GM20000 (cell line): Measurements from ENCODE around the gene GPATCH4.
A peak's percentile ranks its signal among the peaks of the same experiment; 100 is the strongest.

Experiments
- DNase-seq: peaks from one replicate; pipeline ENCODE4 v3.0.0; 2012; ENCODE audit warnings: low spot score
- CTCF ChIP-seq: IDR thresholded peaks from 2 replicates; pipeline ENCODE4 v1.5.1; 2012; ENCODE audit warnings: mild to moderate bottlenecking, control low read depth; ENCODE audit errors: extremely low read depth, missing control alignments

Gene GPATCH4

GRCh38 chr1:156644640-156645039 is 43.4 kb upstream of the GPATCH4 start:
- no peak for TF ChIP-seq CTCF
- DNase-seq, result no peak

DNA sequence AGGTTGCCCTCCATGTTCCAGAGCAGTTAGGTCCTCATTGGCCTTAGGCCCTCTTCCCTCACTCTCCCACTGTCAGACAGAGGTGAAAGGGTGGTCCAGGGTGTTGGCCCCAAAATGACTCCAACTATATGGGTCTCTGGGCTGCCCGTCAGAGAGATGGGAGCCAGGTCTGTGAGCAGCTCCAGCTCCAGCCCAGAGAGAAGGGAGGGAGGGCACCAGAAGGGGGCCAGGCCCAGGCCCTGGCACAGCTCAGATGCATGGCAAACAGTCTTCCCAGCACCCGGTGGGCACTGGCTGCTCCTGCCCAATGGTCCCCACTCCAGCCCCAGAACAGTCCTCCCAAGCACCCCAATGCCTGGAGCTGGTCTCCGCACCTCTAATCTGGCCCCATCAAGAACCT is 42.9 kb upstream of the GPATCH4 start:
- DNase-seq, result no peak
- no peak for TF ChIP-seq CTCF

DNA sequence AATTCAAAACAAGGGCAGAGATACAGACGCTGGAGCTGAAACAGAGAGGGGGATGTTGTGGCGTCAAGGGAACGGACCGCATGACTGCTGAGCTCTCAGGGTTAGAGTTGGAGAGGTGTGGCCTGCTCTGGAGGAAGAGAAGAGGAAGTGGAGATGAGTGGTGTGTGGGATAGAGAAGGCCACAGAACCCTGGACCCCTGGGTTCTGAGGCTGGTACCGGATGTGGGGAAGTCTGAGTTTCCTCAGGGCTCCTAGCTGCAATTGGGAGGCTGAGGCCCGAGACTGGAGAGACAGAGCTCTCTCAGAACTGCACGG is 42.5 kb upstream of the GPATCH4 start:
- no peak for TF ChIP-seq CTCF
- peak; percentile 75 for DNase-seq

DNA sequence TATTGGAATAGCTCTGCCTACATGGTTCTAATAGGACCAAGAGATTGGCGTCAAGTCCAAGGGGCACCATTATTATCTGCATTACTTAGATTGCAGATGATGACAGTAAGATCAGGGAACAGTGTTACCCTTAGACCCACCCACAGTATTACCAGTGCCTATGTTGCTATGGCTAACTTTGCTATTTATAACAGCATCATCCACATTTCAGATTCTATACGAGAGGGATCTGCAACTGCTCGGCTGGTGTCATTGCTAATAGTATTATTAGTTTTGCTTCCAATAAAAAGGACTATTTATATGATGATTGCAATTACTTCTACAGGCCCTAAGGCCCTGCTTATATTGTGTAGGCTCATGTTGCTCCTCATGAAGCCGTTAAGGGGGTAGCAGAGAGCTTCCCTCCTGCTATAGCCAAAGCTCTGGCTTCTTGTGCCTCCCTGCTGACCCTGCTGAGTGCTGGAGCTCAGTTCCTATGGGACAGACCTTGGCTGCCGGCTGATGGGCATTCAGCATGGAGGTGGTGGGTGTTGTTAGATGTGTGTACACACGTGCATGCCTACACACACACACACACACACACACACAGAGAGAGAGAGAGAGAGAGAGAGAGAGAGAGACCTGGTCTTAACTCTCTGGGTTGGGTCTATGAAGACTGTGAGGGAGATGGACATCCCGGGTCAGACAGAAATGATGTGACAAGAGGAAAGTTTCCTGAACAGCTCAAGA is 41.9 kb upstream of the GPATCH4 start:
- no peak for DNase-seq
- TF ChIP-seq CTCF, result no peak

DNA sequence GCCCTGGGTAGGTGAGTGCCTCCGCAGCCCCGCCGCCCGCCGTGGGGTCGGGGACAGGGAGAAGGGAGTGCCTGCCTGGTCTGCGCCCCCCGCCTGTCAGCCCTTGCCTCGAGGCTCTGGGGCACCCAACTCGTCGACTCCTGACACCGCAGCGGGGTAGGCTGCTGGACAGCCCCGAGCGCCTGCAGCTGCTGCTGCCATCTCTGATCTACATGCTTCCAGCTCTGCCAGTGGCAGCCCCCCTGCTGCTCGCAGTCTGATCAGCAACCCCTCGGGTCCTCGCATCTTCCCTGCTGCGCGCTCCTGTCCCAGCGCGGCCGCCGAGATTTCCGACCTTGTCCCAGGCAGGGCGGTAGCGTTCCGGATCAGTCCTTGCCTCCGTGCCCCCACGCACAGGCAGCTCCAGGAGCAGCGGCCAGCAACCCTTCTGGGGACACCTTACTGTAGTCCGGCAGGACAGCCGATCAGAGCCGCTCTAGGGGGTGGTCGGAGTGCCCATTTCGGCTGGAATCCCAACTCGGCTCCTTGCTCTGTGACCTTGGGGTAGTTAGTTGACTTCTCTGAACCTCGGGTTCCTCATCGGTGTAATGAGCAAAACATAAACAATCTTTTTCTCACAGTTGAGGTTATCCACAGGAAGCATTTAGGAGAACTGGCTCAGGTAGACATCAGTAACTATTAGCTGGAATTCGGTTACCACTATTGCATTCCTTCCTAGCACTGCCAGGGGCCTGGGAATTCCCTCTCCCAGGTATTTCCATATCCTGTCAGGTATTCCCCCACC is 41.2 kb upstream of the GPATCH4 start:
- TF ChIP-seq CTCF, result no peak
- no peak for DNase-seq

DNA sequence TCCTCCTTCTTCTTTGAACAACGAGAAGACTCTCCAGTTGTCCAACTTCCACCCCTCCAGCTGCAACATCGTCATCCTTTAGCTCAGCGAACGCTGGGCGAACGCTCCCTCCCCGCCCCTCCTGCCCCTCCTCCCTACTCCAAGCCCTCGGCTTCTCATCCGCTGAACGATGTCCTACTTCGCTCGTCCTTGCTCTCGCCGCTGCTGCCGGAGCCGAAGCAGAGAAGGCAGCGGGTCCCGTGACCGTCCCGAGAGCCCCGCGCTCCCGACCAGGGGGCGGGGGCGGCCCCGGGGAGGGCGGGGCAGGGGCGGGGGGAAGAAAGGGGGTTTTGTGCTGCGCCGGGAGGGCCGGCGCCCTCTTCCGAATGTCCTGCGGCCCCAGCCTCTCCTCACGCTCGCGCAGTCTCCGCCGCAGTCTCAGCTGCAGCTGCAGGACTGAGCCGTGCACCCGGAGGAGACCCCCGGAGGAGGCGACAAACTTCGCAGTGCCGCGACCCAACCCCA is 40.5 kb upstream of the GPATCH4 start, which contains the start of gene BCAN:
Gene BCAN, plus strand, starts transcription at position 357 of the 504 bp plus-strand sequence. CDS start 3,938 bp downstream, outside the sequence.
- TF ChIP-seq CTCF, result no peak
- DNase-seq, result peak; percentile 73
